Activated T-cell treated with anti-CD3 and anti-CD28 coated beads, Interleukin-2, amount 50 U/mL, for 24 hours (primary cell): ENCODE measurements around the gene PUS1.
"Not testable (repeated sequence)": the region's sequence is repeated elsewhere in the genome, so short reads cannot be mapped to it uniquely, and the experiment has no call there.

Experiments used
- DNase-seq: peaks from one replicate; pipeline ENCODE4 v3.0.0-alpha.2; 2020
- H3K27ac Mint-ChIP-seq: 2 replicates; pipeline ENCODE4 v1.8.0; 2020; ENCODE audit warnings: mild to moderate bottlenecking, mixed read lengths
- H3K27me3 Mint-ChIP-seq: 2 replicates; pipeline ENCODE4 v1.8.0; 2020; ENCODE audit warnings: mixed read lengths
- H3K36me3 Mint-ChIP-seq: 2 replicates; pipeline ENCODE4 v1.8.0; 2020; ENCODE audit warnings: low read depth, mixed read lengths
- H3K4me1 Mint-ChIP-seq: 2 replicates; pipeline ENCODE4 v1.8.0; 2020; ENCODE audit warnings: low read depth, mixed read lengths
- H3K4me3 Mint-ChIP-seq: 2 replicates; pipeline ENCODE4 v1.8.0; 2020; ENCODE audit warnings: mild to moderate bottlenecking, moderate library complexity, mixed read lengths
- H3K9me3 Mint-ChIP-seq: 2 replicates; pipeline ENCODE4 v1.8.0; 2020; ENCODE audit warnings: mixed read lengths

Gene PUS1

DNA sequence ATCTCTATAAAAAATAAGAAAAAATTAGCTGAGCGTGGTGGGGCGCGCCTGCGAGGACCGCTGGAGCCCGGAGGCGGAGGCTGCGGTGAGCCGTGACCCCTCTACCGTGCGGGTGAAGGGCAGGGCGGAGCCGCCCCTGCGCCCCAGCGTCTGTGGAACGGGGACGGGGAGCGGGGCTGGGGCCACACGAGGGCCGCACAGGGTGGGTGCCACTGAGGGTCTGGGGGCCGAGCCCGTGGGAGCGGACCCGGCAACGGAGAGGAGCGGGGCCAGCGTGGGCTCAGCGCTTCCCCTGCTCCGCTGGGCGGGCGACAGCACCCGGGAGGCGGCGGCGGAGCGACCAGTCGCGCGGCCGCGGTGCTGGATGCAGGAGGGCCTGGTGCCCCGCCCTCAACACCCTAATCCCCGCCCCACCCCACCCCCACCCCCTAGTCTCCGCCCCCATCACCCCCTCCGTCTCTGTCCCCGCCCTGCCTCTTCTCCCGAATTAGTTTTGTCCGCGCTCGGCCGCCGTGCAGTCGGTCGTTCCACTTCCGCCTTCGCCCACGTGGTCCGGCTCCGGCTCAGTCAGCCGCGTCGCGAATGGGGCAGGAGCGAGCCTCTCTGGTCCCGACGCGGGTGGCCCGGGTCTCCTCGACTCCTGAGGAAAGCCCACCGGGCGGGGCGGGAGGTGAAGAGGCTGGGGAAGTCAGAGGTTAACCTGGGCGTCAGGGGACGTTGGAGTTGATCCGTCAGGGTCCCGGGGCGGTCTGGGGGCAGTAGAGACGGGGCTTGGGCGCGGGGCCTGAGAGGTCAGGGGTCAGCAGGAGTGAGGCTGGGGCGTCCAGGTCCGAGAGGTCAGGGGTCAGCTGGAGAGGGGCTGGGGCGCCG is at the start of gene PUS1:
Gene PUS1 (plus strand): TSS at position 566 of the 870 bp plus-strand sequence. CDS start 447 bp downstream, outside the sequence.
- peak within 1 kb of the TSS; percentile 97 for H3K4me3 Mint-ChIP-seq
- peak; percentile 95 for DNase-seq

DNA sequence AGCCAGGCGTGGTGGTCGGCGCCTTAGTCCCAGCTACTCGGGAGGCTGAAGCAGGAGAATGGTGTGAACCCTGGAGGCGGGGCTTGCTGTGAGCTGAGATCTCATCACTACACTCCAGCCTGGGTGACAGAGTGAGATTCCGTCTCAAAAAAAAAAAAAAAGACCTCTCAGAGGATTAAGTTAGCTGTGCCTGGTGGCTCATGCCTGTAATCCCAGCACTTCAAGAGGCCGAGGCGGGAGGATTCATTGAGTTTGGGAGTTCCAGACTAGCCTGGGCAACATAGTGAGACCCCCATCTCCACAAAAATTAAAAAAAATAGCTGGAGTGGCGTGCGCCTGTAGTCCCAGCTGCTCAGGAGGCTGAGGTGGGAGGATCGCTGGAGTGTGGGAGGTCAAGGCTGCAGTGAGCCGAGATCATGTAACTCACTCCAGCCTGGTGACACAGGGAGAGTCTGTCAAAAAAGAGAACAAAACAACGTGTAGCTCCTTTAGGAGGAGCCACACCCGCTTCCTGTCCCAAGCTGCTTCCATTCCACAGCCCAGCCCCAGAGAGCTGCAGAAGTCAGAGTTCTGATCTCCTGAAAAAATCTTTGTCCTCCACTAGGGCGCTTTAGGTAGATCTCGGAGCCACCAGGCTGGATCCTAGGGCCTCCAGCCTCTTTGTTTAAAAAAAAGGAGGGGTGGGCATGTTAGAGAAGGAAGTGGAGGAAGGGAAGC is 46.1 kb upstream of the PUS1 start:
- Mint-ChIP-seq H3K36me3 (no peaks in the 10 kb centered on the region), H3K27me3 (no peaks in the 10 kb centered on the region), H3K9me3 (peaks cover 7% of the 10 kb centered on the region), H3K4me3 (no peak overlapping the region), H3K27ac (no peak overlapping the region), H3K4me1 (no peaks in the 10 kb centered on the region)
- DNase-seq = no peak

More for the DNA sequence above, at the start of gene PUS1:
- no peaks in the 10 kb centered on the region for H3K27me3 Mint-ChIP-seq
- H3K27ac Mint-ChIP-seq = peak within 1 kb of the TSS; percentile 96
- H3K36me3 Mint-ChIP-seq = peaks cover 43% of the 10 kb centered on the region
- peaks cover 35% of the 10 kb centered on the region for H3K4me1 Mint-ChIP-seq
- H3K9me3 Mint-ChIP-seq = no peaks in the 10 kb centered on the region

GRCh38 chr12:131883521-131883900 is 45.6 kb upstream of the PUS1 start:
- Mint-ChIP-seq H3K4me3 (no peak overlapping the region), H3K9me3 (peaks cover 7% of the 10 kb centered on the region), H3K36me3 (no peaks in the 10 kb centered on the region), H3K27ac (no peak overlapping the region), H3K27me3 (no peaks in the 10 kb centered on the region), H3K4me1 (no peaks in the 10 kb centered on the region)
- no peak for DNase-seq

GRCh38 chr12:131885076-131885475 is 44.0 kb upstream of the PUS1 start:
- H3K9me3 Mint-ChIP-seq, DNase-seq, H3K4me1 Mint-ChIP-seq, H3K27ac Mint-ChIP-seq, H3K4me3 Mint-ChIP-seq, H3K36me3 Mint-ChIP-seq, H3K27me3 Mint-ChIP-seq: not testable (repeated sequence)

DNA sequence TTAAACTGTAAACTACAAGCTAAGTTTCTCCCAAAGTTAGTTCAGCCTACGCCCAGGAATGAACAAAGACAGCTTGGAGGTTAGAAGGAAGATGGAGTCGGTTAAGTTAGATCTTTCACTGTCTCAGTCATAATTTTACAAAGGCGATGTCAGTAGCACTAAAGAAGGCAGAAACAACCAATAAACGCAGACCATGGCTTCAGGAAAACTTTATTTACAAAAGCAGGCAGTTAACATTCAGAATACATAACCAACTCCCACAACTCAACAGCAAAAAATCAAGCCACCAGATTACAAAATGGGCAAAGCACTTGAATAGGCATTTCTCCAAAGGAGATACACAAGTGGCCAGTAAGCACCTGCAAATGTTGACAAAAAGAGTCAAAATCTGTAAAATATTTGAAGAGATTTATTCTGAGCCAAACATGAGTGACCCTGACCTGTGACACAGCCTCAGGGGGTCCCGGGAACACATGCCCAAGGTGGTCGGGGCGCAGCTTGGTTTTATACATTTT is 43.5 kb upstream of the PUS1 start:
- Mint-ChIP-seq H3K4me1 (no peaks in the 10 kb centered on the region), H3K27me3 (no peaks in the 10 kb centered on the region), H3K36me3 (no peaks in the 10 kb centered on the region), H3K27ac (no peak overlapping the region), H3K9me3 (peaks cover 7% of the 10 kb centered on the region), H3K4me3 (no peak overlapping the region)
- no peak for DNase-seq

DNA sequence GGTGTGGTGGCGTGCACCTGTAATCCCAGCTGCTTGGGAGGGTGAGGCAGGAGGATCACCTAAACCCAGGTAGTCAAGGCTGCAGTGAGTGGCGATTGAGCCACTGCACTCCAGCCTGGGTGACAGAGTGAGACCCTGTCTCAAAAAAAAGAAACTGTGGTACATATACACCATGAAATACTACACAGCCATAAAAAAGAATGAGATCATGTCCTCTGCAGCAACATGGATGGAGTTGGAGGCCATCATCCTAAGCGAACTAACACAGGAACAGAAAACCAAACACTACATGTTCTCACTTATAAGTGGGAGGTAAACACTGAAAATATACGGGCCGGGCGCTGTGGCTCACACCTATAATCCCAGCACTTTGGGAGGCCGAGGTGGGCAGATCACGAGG is 37.4 kb upstream of the PUS1 start:
- H3K27ac Mint-ChIP-seq = not testable (repeated sequence)

GRCh38 chr12:131892711-131893604 is 36.1 kb upstream of the PUS1 start:
- Mint-ChIP-seq H3K4me3 (no peak overlapping the region), H3K9me3 (no peaks in the 10 kb centered on the region), H3K4me1 (peaks cover 14% of the 10 kb centered on the region), H3K27me3 (no peaks in the 10 kb centered on the region), H3K36me3 (peaks cover 5% of the 10 kb centered on the region), H3K27ac (no peak overlapping the region)
- no peak for DNase-seq

More for the DNA sequence above, 37.4 kb upstream of the PUS1 start:
- H3K36me3 Mint-ChIP-seq, H3K4me1 Mint-ChIP-seq, H3K4me3 Mint-ChIP-seq, DNase-seq, H3K27me3 Mint-ChIP-seq, H3K9me3 Mint-ChIP-seq: not testable (repeated sequence)

DNA sequence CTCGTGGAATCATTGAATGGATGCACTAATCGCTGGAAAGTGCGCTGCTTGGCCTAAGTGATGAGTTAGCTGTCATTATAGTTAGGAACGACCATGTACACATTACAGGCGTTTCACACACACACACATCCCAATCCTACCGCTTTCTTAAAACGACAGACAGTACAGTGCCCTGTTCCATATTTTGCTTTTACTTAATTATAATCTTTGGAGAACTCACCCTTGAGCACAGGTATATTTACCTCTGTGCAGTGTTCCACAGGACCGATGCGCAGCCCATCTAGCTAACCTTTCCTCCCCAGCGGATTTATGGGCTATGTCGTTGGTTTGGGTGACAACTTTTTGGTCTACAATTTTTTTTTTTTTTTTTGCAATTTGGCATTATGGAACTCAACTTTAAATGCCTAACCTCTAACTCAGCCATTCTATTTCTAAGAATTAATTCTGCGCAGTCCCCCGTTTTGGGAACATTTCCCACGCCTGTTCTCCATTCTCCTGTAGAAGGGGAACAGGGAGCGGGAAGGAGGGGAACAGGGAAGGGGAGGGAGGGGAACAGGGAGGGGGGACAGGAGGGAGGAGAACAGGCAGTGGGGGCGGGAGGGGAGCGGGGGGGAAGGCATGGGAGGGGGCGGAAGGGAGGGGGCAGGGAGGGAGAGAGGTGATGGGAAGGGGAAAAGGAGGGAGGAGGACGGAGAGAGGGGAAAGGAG is 35.3 kb upstream of the PUS1 start:
- H3K36me3 Mint-ChIP-seq = peaks cover 5% of the 10 kb centered on the region
- no peaks in the 10 kb centered on the region for H3K9me3 Mint-ChIP-seq
- DNase-seq = no peak
- H3K4me3 Mint-ChIP-seq = peak overlapping the region; percentile 49
- peaks cover 17% of the 10 kb centered on the region for H3K4me1 Mint-ChIP-seq
- H3K27ac Mint-ChIP-seq = no peak overlapping the region
- H3K27me3 Mint-ChIP-seq = no peaks in the 10 kb centered on the region

- peaks cover 5% of the 10 kb centered on the region for H3K36me3 Mint-ChIP-seq
- H3K27me3 Mint-ChIP-seq = no peaks in the 10 kb centered on the region
- peaks cover 17% of the 10 kb centered on the region for H3K4me1 Mint-ChIP-seq
- H3K27ac Mint-ChIP-seq = peak within 1 kb of the TSS; percentile 83
- peak within 1 kb of the TSS; percentile 81 for H3K4me3 Mint-ChIP-seq
- H3K9me3 Mint-ChIP-seq = no peaks in the 10 kb centered on the region
- DNase-seq = peak; percentile 97
Measured at GRCh38 chr12:131894313-131894860, 34.7 kb upstream of the PUS1 start, which contains the start of gene ULK1. ULK1 (plus strand) TSS chr12:131894622; CDS start chr12:131895002, 380 bp downstream.

DNA sequence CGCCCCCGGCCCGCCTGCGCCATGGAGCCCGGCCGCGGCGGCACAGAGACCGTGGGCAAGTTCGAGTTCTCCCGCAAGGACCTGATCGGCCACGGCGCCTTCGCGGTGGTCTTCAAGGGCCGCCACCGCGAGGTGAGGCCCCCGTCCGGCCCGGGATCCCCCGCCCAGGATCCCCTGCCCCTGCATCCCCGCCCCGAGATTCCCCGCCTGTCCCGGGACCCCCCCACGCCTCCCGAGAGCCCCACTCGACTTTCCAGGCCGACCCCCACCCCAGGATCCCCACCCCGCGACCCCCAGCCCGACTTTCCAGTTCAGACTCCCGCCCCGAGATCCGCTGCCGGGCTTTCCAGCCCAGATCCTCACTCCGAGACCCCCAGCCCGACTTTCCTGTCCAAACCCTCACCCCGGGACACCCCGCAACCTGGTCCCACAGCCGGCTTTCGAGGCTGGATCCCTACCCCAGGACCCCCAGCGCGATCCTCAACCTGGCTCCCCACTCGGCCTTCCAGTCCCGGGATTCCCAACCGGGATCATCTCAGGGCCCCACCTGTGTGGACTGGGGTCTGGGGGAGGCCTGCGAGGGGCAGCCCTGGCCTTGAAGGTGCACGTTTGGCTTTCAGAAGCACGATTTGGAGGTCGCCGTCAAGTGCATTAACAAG is 34.0 kb upstream of the PUS1 start:
- Mint-ChIP-seq H3K9me3 (no peaks in the 10 kb centered on the region), H3K4me3 (peak overlapping the region; percentile 81)

DNA sequence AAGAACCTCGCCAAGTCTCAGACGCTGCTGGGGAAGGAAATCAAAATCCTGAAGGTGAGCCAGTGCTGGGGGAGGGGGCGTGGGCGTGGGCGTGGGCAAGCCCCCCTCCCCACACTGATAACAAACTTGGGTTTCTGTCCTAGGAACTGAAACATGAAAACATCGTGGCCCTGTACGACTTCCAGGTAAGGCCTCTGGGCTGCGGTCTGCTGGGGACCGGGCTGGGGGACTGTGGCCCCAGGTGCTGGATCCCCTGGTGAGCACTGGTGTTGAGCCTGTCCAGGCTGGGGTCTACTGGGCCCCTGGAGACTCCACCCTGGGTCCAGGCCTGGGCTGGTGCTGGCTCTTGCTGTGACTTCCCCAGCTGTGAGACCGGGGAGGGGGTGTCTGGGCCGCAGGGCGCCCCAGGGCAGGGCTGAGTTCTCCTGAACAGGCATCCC is 33.4 kb upstream of the PUS1 start:
- H3K9me3 Mint-ChIP-seq = no peaks in the 10 kb centered on the region
- peak overlapping the region; percentile 81 for H3K4me3 Mint-ChIP-seq
- no peaks in the 10 kb centered on the region for H3K27me3 Mint-ChIP-seq
- peaks cover 21% of the 10 kb centered on the region for H3K4me1 Mint-ChIP-seq
- peak overlapping the region; percentile 83 for H3K27ac Mint-ChIP-seq
- H3K36me3 Mint-ChIP-seq = peaks cover 5% of the 10 kb centered on the region
- no peak for DNase-seq

More for the DNA sequence above, 34.0 kb upstream of the PUS1 start:
- H3K36me3 Mint-ChIP-seq = peaks cover 5% of the 10 kb centered on the region
- peaks cover 19% of the 10 kb centered on the region for H3K4me1 Mint-ChIP-seq
- no peak for DNase-seq
- H3K27ac Mint-ChIP-seq = peak overlapping the region; percentile 83
- no peaks in the 10 kb centered on the region for H3K27me3 Mint-ChIP-seq

DNA sequence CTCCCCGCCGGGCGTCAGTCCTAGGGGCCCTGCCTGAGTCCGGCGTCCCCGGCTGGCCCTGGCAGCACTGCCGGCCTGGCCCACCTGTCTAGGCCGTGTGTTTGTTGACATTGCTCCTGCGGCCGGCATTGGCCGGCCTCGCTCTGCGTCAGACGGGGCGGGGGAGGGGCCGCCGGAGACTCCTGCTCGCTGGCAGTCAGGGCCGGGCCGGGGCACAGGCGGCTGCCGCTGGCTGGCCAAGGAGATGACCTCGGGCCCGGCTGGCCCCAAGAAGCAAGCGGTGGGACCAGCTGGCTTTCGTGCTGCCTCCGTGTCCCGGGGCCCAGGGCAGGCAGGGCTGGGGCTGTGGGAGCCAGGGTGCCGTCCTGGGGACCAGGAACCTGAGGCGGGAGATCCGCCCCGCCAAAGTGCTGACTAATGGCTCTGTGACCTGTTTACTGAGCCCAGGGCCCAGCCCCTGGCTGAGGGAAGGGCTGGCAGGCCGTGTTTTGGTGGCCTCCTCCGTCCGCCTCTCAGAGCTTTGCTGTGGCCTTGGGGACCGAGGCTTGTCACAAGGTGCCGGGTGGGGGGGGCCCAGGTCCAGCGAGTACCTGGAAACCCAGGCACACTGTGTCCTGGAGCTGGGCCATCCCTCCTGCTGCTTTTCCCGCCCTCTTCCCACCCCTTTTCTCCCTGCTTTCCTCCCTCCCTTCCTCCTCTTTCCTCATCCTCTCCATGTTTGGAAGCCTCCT is 32.8 kb upstream of the PUS1 start:
- H3K27ac Mint-ChIP-seq = no peak overlapping the region
- H3K9me3 Mint-ChIP-seq = no peaks in the 10 kb centered on the region
- peak; percentile 83 for DNase-seq
- peak overlapping the region; percentile 81 for H3K4me3 Mint-ChIP-seq
- H3K27me3 Mint-ChIP-seq = no peaks in the 10 kb centered on the region
- H3K36me3 Mint-ChIP-seq = peaks cover 5% of the 10 kb centered on the region
- peaks cover 21% of the 10 kb centered on the region for H3K4me1 Mint-ChIP-seq
